Measurements from ENCODE around the gene ZC2HC1B.

The ZC2HC1B gene

DNA sequence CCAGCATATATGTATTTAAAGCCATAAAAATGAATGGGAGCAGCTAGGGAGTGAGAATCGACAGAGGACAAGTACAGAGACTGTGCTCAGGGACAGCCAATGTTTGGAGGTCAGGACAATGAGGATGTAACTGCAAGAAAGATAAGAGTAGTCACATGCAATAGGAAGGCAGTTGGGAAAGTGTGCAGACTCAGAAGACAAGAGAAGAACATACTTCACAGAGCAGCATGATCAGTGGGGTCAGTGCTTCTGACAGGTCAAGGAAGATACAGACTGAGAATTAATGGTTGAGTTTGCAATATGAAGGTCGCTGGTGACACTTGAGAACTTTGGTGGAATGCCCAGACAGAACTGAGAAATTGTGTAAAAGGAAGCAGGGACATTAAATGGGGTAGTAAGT lies 118.7 kb downstream of the ZC2HC1B start:
- no peak for DNase-seq (ENCODE audit: low spot score)
- TF ChIP-seq, protein P1, sequence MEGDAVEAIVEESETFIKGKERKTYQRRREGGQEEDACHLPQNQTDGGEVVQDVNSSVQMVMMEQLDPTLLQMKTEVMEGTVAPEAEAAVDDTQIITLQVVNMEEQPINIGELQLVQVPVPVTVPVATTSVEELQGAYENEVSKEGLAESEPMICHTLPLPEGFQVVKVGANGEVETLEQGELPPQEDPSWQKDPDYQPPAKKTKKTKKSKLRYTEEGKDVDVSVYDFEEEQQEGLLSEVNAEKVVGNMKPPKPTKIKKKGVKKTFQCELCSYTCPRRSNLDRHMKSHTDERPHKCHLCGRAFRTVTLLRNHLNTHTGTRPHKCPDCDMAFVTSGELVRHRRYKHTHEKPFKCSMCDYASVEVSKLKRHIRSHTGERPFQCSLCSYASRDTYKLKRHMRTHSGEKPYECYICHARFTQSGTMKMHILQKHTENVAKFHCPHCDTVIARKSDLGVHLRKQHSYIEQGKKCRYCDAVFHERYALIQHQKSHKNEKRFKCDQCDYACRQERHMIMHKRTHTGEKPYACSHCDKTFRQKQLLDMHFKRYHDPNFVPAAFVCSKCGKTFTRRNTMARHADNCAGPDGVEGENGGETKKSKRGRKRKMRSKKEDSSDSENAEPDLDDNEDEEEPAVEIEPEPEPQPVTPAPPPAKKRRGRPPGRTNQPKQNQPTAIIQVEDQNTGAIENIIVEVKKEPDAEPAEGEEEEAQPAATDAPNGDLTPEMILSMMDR (IDR thresholded peaks at IDR 0.05) = no peak
- Histone ChIP-seq H3K27ac (no peak overlapping the region), H3K4me3 (no peak overlapping the region)

DNA sequence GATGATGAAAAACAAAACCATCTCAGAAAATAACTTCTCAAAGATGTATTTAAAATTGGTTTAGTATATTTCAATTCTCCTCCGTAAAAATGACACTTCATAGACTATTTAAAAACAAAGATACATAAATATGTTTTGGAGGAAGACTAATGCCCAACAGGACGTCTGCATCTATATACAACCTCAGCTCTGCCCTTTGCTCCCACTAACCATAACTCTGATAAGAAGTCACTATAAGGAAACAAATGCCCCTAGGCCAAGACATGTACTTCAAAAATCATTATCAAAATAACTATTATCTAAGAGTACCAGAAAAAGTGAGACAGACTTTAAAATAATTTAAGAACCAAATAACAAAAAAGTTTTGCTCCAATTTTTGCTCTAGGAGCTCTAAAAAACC lies 120.4 kb downstream of the ZC2HC1B start:
- Histone ChIP-seq H3K4me3 (no peak overlapping the region), H3K27ac (no peak overlapping the region)
- TF ChIP-seq, protein P1 (IDR thresholded peaks at IDR 0.05) = no peak
- DNase-seq (ENCODE audit: low spot score) = no peak

DNA sequence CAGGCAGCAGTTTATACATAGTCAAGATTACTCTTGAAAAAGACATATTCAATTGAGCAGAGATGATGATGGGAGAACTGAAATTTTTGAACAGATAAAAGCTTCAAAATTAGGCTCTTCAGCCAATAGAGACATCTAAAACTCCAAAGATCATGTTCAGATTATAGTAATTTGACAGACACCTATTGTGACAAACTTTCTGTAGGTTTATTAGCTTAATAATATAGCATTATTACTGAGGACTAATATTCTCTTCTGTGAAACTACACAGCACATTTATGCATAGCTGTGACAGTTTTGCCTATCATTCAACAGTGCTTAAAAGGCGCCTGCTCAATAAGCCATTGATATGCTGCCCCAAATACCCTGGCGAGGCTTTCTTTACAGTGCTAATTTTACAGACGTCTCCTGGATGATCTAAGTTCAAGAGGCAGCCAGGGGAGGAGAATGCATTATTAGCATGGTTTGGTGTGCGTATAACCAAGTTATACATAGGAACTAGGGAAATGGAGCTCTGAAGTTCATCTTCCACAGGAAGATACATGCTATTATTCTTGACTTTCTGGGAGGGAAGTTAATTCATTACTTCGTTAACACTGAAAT lies 122.3 kb downstream of the ZC2HC1B start:
- DNase-seq (ENCODE audit: low spot score) = no peak
- H3K4me3 ChIP-seq = no peak overlapping the region
- TF ChIP-seq, protein P1 (IDR thresholded peaks at IDR 0.05) = no peak
- no peak overlapping the region for H3K27ac ChIP-seq
